B cell (primary cell): ENCODE data around the gene DENND1A. TPM values are rescaled to one million over a fixed set of nuclear protein-coding genes. Genes with fewer than 3 reads are reported as not detected.

Source experiments
- ATAC-seq: fragments of 200-7000 bp; cut with Tn5 transposase; one replicate; pipeline ENCODE4 v1.10.0; 2021; ENCODE audit warnings: low read depth, mild to moderate bottlenecking, moderate number of reproducible peaks, moderate library complexity
- CTCF ChIA-PET: fragments of 350-600 bp; sonication (Branson Sonifier 250); formaldehyde crosslinking; loops from one replicate; lab custom pipeline; 2021; ENCODE audit warnings: antibody characterized with exemption, inconsistent platforms; lab: Charles Lee
- POLR2A ChIA-PET: fragments of 350-600 bp; sonication (Branson Sonifier 250); formaldehyde crosslinking; loops from one replicate; lab custom pipeline; 2021; ENCODE audit warnings: antibody characterized with exemption; lab: Charles Lee
- DNase-seq: peaks from one replicate; pipeline ENCODE4 v3.0.0; 2013
- H2AFZ ChIP-seq: 2 replicates; pipeline ENCODE4 v1.6.1; 2012; ENCODE audit warnings: mild to moderate bottlenecking, low read depth, low read length; ENCODE audit not compliant: insufficient read depth, poor library complexity, severe bottlenecking
- H3K27ac ChIP-seq, 2 donors: 1 replicate in 1 of 2; 2 replicates in 1 of 2; pipeline ENCODE4 v1.5.1; 2012 to 2013; ENCODE audit warnings: low read length in 2 of 2, mild to moderate bottlenecking in 2 of 2, moderate library complexity in 1 of 2
- H3K27me3 ChIP-seq, 4 experiments: fragments of 200-600 bp in 1 of 4; sonication (generic) in 1 of 4; replicated peaks in 1 of 4; 1 replicate in 2 of 4; 2 replicates in 2 of 4; pipeline versions ENCODE4 v1.6.1 to v1.7.0; 2013 to 2016; ENCODE audit warnings: low read length in 3 of 4, mild to moderate bottlenecking in 2 of 4, mixed read lengths in 1 of 4, moderate library complexity in 1 of 4; ENCODE audit not compliant: insufficient read depth in 4 of 4, control insufficient read depth in 3 of 4; ENCODE audit errors: control extremely low read depth in 1 of 4
- H3K36me3 ChIP-seq, 2 experiments: replicated peaks in 1 of 2; 1 replicate in 1 of 2; 2 replicates in 1 of 2; pipeline versions ENCODE4 v1.6.1 to v1.7.1; 2013; ENCODE audit warnings: low read length in 1 of 2; ENCODE audit not compliant: insufficient read depth in 2 of 2, control insufficient read depth in 1 of 2; ENCODE audit errors: control extremely low read depth in 1 of 2, extremely low read depth in 1 of 2
- H3K4me1 ChIP-seq, 2 donors: fragments of 200-600 bp in 1 of 2; sonication (generic) in 1 of 2; 1 replicate in 1 of 2; 2 replicates in 1 of 2; pipeline versions ENCODE4 v1.5.1 to v1.6.1; 2013 to 2017; ENCODE audit warnings: low read length in 2 of 2; ENCODE audit not compliant: control insufficient read depth in 2 of 2, insufficient read depth in 2 of 2
- H3K4me2 ChIP-seq: replicated peaks from 2 replicates; pipeline ENCODE3; 2012; ENCODE audit warnings: mild to moderate bottlenecking, low read depth, low read length; ENCODE audit not compliant: poor library complexity, severe bottlenecking
- H3K4me3 ChIP-seq, 5 experiments: fragments of 200-600 bp in 1 of 5; sonication (generic) in 1 of 5; 1 replicate in 3 of 5; 2 replicates in 2 of 5; pipeline versions ENCODE4 v1.5.1 to v1.7.0; 2011 to 2016; ENCODE audit warnings: low read length in 4 of 5, mild to moderate bottlenecking in 4 of 5, low read depth in 2 of 5, control low read depth in 1 of 5, moderate library complexity in 1 of 5; ENCODE audit not compliant: insufficient read depth in 1 of 5; ENCODE audit errors: control extremely low read depth in 1 of 5, extremely low read depth in 1 of 5
- H3K79me2 ChIP-seq: fragments of 200-600 bp; sonication (generic); one replicate; pipeline ENCODE4 v1.6.0; 2016; ENCODE audit warnings: low read length; ENCODE audit not compliant: control insufficient read depth, insufficient read depth
- H3K9ac ChIP-seq: fragments of 200-600 bp; sonication (generic); 2 replicates; pipeline ENCODE4 v1.6.1; 2017; ENCODE audit warnings: mild to moderate bottlenecking, low read length, moderate library complexity
- H3K9me3 ChIP-seq, 3 donors: one replicate each; pipeline versions ENCODE4 v1.6.1 to v1.7.1; 2013; ENCODE audit warnings: low read length in 2 of 3; ENCODE audit not compliant: control insufficient read depth in 2 of 3, insufficient read depth in 1 of 3; ENCODE audit errors: control extremely low read depth in 1 of 3
- H4K20me1 ChIP-seq: 2 replicates; pipeline ENCODE4 v1.6.0; 2012; ENCODE audit warnings: mild to moderate bottlenecking, low read length; ENCODE audit not compliant: insufficient read depth, control insufficient read depth, poor library complexity, severe bottlenecking
- H3K27ac Mint-ChIP-seq: one replicate; pipeline ENCODE4 v1.8.0; 2021; ENCODE audit warnings: mixed read lengths
- H3K27me3 Mint-ChIP-seq: one replicate; pipeline ENCODE4 v1.8.0; 2021; ENCODE audit warnings: mixed read lengths
- H3K4me1 Mint-ChIP-seq: one replicate; pipeline ENCODE4 v1.8.0; 2021; ENCODE audit warnings: mixed read lengths
- H3K4me3 Mint-ChIP-seq: one replicate; pipeline ENCODE4 v1.8.0; 2021; ENCODE audit warnings: mixed read lengths
- H3K9me3 Mint-ChIP-seq: one replicate; pipeline ENCODE4 v1.8.0; 2022; ENCODE audit warnings: mixed read lengths; ENCODE audit not compliant: insufficient read depth
- CTCF ChIP-seq: fragments of 200-600 bp; IDR thresholded peaks from one replicate; pipeline ENCODE4 v1.8.0; 2022; ENCODE audit warnings: antibody characterized with exemption, mild to moderate bottlenecking
- EZH2 ChIP-seq: IDR thresholded peaks from 2 replicates; pipeline ENCODE4 v1.6.1; 2012; ENCODE audit warnings: borderline replicate concordance, low read depth, mild to moderate bottlenecking, moderate library complexity, low read length; ENCODE audit not compliant: insufficient read depth, poor library complexity, severe bottlenecking
- WGBS: methylation state at CpG from one replicate; pipeline ENCODE4 v1.1.5; 2013; ENCODE audit warnings: missing lambda C conversion rate; ENCODE audit not compliant: insufficient coverage; 5-methylcytosine and 5-hydroxymethylcytosine counted together
- intact Hi-C: fragments of 100-400 bp; cut with micrococcal nuclease; formaldehyde crosslinking; loops from one replicate; pipeline ENCODE4 v1.10.0; 2022
- polyA plus RNA-seq: library from polyadenylated mRNA; depleted of rRNA; stranded (reverse); fragments of >200 nt; gene quantifications from 2 replicates; pipeline ENCODE4 v1.2.3, GENCODE V29; 2012
- total RNA-seq, 2 donors: library from RNA; stranded (reverse); fragments of 120-200 nt in 1 of 2; gene quantifications; 1 replicate in 1 of 2; 2 replicates in 1 of 2; pipeline versions ENCODE4 v1.2.3 to v1.2.4, GENCODE V29; 2013 to 2022

DENND1A gene
- total and polyA plus RNA-seq, 2 donors (not counting 1 experiment from before 2014, with no cell fraction given) = 10.8 to 26.0 TPM

DNA sequence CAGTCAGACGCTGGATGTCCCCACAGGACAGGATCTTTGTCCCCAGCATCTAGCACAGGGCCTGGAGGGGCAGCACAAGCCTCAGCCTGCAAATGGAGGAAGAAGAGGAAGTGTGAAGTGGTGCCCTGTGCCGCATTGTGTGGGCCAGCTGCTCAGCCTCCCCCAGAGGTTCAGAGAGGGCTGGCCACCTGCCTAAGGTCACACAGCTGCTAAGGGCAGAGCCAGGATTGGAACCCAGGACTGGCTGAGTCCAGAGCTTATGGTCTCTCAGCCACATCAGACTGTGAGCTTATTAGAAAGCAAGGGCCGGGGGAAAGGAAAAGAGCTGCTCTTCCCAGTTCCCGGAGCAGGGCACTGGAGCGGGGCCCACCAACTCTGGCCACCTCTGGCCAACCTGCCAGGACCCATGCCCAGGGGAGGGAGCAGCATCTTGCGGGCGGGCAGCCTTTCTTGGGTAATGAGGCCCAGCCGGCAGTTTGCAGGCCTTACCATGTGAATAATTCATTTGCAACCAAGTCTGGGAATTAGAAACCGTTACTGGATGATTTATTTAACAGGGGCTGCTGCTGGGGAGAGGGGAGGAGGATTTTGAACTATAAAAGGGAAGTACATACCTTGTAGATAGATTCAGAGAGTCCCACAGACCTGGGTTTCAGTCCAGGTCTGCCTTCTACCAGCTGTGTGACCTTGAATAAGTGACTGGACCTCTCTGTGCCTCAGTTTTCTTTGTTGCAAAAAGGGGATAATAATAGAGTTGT is 585.6 kb downstream of the DENND1A start:
- peaks cover 0 to 7% (median 0%) of the 10 kb centered on the region in 3 donors for H3K9me3 ChIP-seq
- H3K27me3 Mint-ChIP-seq = no peaks in the 10 kb centered on the region
- H3K4me2 ChIP-seq = peak overlapping the region; percentile 70
- peaks cover 19% of the 10 kb centered on the region for H3K79me2 ChIP-seq
- 75% methylated on average over 6 of the region's 9 CpGs for WGBS
- DNase-seq = peak; percentile 62
- POLR2A ChIA-PET = interaction anchor here (0.5 to 2.5 kb wide), 5 partner anchors 10 to 111 kb away, joined by 3 to 12 read pairs (median 7); partner anchors contain the start of gene STRBP
- H3K4me1 ChIP-seq = peaks cover 72 to 89% of the 10 kb centered on the region in 2 donors
- no peaks in the 10 kb centered on the region for H4K20me1 ChIP-seq
- no peaks in the 10 kb centered on the region for H3K9me3 Mint-ChIP-seq
- H3K4me1 Mint-ChIP-seq = peaks cover 55% of the 10 kb centered on the region
- intact Hi-C loops = loop anchor here (10.0 kb wide), 1 partner anchor 440 kb away; the partner anchor contains the start of gene RC3H2
- H3K36me3 ChIP-seq = no peaks in the 10 kb centered on the region
- peak overlapping the region; percentile 100 for H3K27ac Mint-ChIP-seq
- H3K4me3 Mint-ChIP-seq = peak overlapping the region; percentile 69
- H3K9ac ChIP-seq = peak overlapping the region; percentile 29
- no peak for ATAC-seq
- peak overlapping the region in 1 of 5 experiments; percentile 17 for H3K4me3 ChIP-seq
- CTCF ChIA-PET = interaction anchor here (1.0 to 2.0 kb wide), 12 partner anchors 40 to 264 kb away, joined by 3 to 8 read pairs (median 4); no protein-coding TSS in a partner anchor
- H2AFZ ChIP-seq = peak overlapping the region; percentile 67
- peak overlapping the region; percentile 98 to 99 for H3K27ac ChIP-seq
- H3K27me3 ChIP-seq = no peaks in the 10 kb centered on the region
- TF ChIP-seq CTCF (no peak), EZH2 (no peak)
